Bronchial epithelial cell (primary cell): Measurements from ENCODE around the gene ELL3. TPM values are rescaled to one million over a fixed set of nuclear protein-coding genes. Genes with fewer than 3 reads are reported as not detected.
"Not testable (repeated sequence)": the region's sequence is repeated elsewhere in the genome, so short reads cannot be mapped to it uniquely, and the experiment has no call there.

ENCODE experiments used
- DNase-seq: peaks from one replicate; pipeline ENCODE4 v3.0.0-alpha.2; 2010; ENCODE audit warnings: low read depth
- FAIRE-seq: peaks from 2 replicates; lab custom pipeline; 2011; peaks lifted over from hg19 to GRCh38; lab: Jason Lieb, UNC
- H3K27me3 ChIP-seq: 2 replicates; pipeline ENCODE4 v1.5.1; 2011; ENCODE audit warnings: low read length; ENCODE audit not compliant: control insufficient read depth, insufficient read depth
- H3K36me3 ChIP-seq: 2 replicates; pipeline ENCODE4 v1.5.1; 2011; ENCODE audit warnings: low read length; ENCODE audit not compliant: control insufficient read depth, insufficient read depth
- H3K4me3 ChIP-seq: 2 replicates; pipeline ENCODE4 v1.5.1; 2011; ENCODE audit warnings: mild to moderate bottlenecking, low read depth, low read length, control low read depth
- CTCF ChIP-seq: IDR thresholded peaks from 2 replicates; pipeline ENCODE4 v1.5.1; 2011; ENCODE audit warnings: mild to moderate bottlenecking, moderate library complexity, low read length, control low read depth, inconsistent platforms; ENCODE audit not compliant: insufficient read depth, severe bottlenecking
- total RNA-seq: library from RNA; depleted of rRNA; stranded (reverse); fragments of >200 nt; gene quantifications from 2 replicates; pipeline ENCODE4 v1.2.1, GENCODE V29; 2014

ELL3 gene
- 20.2 and 23.2 TPM in 2 replicates for total RNA-seq

- no peak for TF ChIP-seq CTCF
- H3K27me3 ChIP-seq: no peaks in the 10 kb centered on the region
- peak; percentile 73 for DNase-seq
- peaks cover 12% of the 10 kb centered on the region for H3K36me3 ChIP-seq
- peak within 1 kb of the TSS; percentile 92 for H3K4me3 ChIP-seq
- FAIRE-seq: no peak
Measured at GRCh38 chr15:43776718-43777266, at the start of gene ELL3. ELL3 (minus strand) TSS chr15:43776966; CDS start chr15:43776901, 65 bp downstream.

- TF ChIP-seq CTCF: no peak
- H3K27me3 ChIP-seq: no peaks in the 10 kb centered on the region
- no peak for FAIRE-seq
- peaks cover 1% of the 10 kb centered on the region for H3K36me3 ChIP-seq
- peak overlapping the region; percentile 32 for H3K4me3 ChIP-seq
- no peak for DNase-seq
Measured at GRCh38 chr15:43826029-43826507, 49.3 kb upstream of the ELL3 start.

GRCh38 chr15:43825305-43825704, 48.5 kb upstream of the ELL3 start:
- H3K4me3 ChIP-seq, FAIRE-seq, DNase-seq, H3K27me3 ChIP-seq, H3K36me3 ChIP-seq: not testable (repeated sequence)

GRCh38 chr15:43824302-43825246, 47.8 kb upstream of the ELL3 start, which contains the start of gene MFAP1:
MFAP1 (minus strand) TSS chr15:43824690; CDS start chr15:43824569, 121 bp downstream.
- FAIRE-seq (peak; percentile 91), DNase-seq (peak; percentile 97)
- Histone ChIP-seq H3K4me3 (peak within 1 kb of the TSS; percentile 92), H3K27me3 (no peaks in the 10 kb centered on the region), H3K36me3 (peaks cover 1% of the 10 kb centered on the region)
- TF ChIP-seq CTCF: no peak

- Histone ChIP-seq H3K27me3 (no peaks in the 10 kb centered on the region), H3K36me3 (peaks cover 1% of the 10 kb centered on the region), H3K4me3 (no peak overlapping the region)
- DNase-seq (no peak), FAIRE-seq (no peak)
- no peak for TF ChIP-seq CTCF
Measured at GRCh38 chr15:43821505-43821904, 44.7 kb upstream of the ELL3 start.

GRCh38 chr15:43815064-43815463, 38.3 kb upstream of the ELL3 start:
- peaks cover 18% of the 10 kb centered on the region for H3K36me3 ChIP-seq
- not testable (repeated sequence) for H3K27me3 ChIP-seq, FAIRE-seq, DNase-seq, H3K4me3 ChIP-seq
